Osteoblast (primary cell): ENCODE data around the gene KRTAP10-2. TPM values are rescaled to one million over a fixed set of nuclear protein-coding genes. Genes with fewer than 3 reads are reported as not detected.

ENCODE experiments used
- DNase-seq: peaks from one replicate; pipeline ENCODE4 v3.0.0; 2011; ENCODE audit warnings: low spot score, mixed read lengths; ENCODE audit not compliant: insufficient read length; ENCODE audit errors: missing footprints
- H2AFZ ChIP-seq: 2 replicates; pipeline ENCODE4 v1.6.0; 2011; ENCODE audit warnings: mild to moderate bottlenecking, low read length
- H3K27ac ChIP-seq: 2 replicates; pipeline ENCODE4 v1.5.1; 2011; ENCODE audit warnings: mild to moderate bottlenecking, low read depth, low read length, moderate library complexity
- H3K27me3 ChIP-seq: 2 replicates; pipeline ENCODE4 v1.6.0; 2012; ENCODE audit warnings: mild to moderate bottlenecking, control low read depth, inconsistent platforms, low read length, moderate library complexity; ENCODE audit not compliant: insufficient read depth
- H3K36me3 ChIP-seq: 2 replicates; pipeline ENCODE4 v1.5.1; 2011; ENCODE audit warnings: mild to moderate bottlenecking, low read length, control low read depth, moderate library complexity; ENCODE audit not compliant: insufficient read depth
- H3K4me1 ChIP-seq: 2 replicates; pipeline ENCODE4 v1.5.1; 2011; ENCODE audit warnings: mild to moderate bottlenecking, low read length, control low read depth, moderate library complexity; ENCODE audit not compliant: insufficient read depth
- H3K4me2 ChIP-seq: 2 replicates; pipeline ENCODE4 v1.6.0; 2011; ENCODE audit warnings: mild to moderate bottlenecking, low read length; ENCODE audit not compliant: insufficient read depth
- H3K4me3 ChIP-seq: fragments of 200-600 bp; sonication (generic); 3 replicates; pipeline ENCODE4 v1.5.1; 2012; ENCODE audit warnings: mild to moderate bottlenecking, low read length, inconsistent platforms; ENCODE audit not compliant: insufficient read depth
- H3K79me2 ChIP-seq: 2 replicates; pipeline ENCODE4 v1.6.0; 2012; ENCODE audit warnings: mild to moderate bottlenecking, low read length, control low read depth, inconsistent platforms; ENCODE audit not compliant: insufficient read depth
- H3K9me3 ChIP-seq: 2 replicates; pipeline ENCODE4 v1.5.1; 2011; ENCODE audit warnings: low read depth, low read length, control low read depth
- H4K20me1 ChIP-seq: 2 replicates; pipeline ENCODE4 v1.6.0; 2012; ENCODE audit warnings: mild to moderate bottlenecking, low read length, control low read depth; ENCODE audit not compliant: insufficient read depth
- CTCF ChIP-seq: IDR thresholded peaks from 2 replicates; pipeline ENCODE4 v1.5.1; 2011; ENCODE audit warnings: mild to moderate bottlenecking, low read depth, low read length, moderate library complexity; ENCODE audit errors: extremely low read depth
- total RNA-seq: library from RNA; depleted of rRNA; stranded (reverse); fragments of >200 nt; gene quantifications from 2 replicates; pipeline ENCODE4 v1.2.3, GENCODE V29; 2012

Gene KRTAP10-2
- total RNA-seq, 1 donor, result not detected

- Histone ChIP-seq H3K4me3 (no peak overlapping the region), H3K4me1 (no peaks in the 10 kb centered on the region), H3K4me2 (no peak overlapping the region), H4K20me1 (no peaks in the 10 kb centered on the region), H3K27me3 (peaks cover 3% of the 10 kb centered on the region), H3K27ac (no peak overlapping the region), H3K79me2 (no peaks in the 10 kb centered on the region), H3K9me3 (no peaks in the 10 kb centered on the region), H2AFZ (no peak overlapping the region), H3K36me3 (no peaks in the 10 kb centered on the region)
- peak; percentile 55 for TF ChIP-seq CTCF
- DNase-seq, result peak; percentile 96
Observed at GRCh38 chr21:44510508-44511218, 40.6 kb downstream of the KRTAP10-2 start.

GRCh38 chr21:44510109-44510507, 41.2 kb downstream of the KRTAP10-2 start:
- H3K4me2 ChIP-seq, result no peak overlapping the region
- no peak overlapping the region for H3K27ac ChIP-seq
- peaks cover 3% of the 10 kb centered on the region for H3K27me3 ChIP-seq
- DNase-seq, result no peak
- no peaks in the 10 kb centered on the region for H3K79me2 ChIP-seq
- H4K20me1 ChIP-seq, result no peaks in the 10 kb centered on the region
- TF ChIP-seq CTCF, result no peak
- no peaks in the 10 kb centered on the region for H3K9me3 ChIP-seq
- H3K4me3 ChIP-seq, result no peak overlapping the region
- no peak overlapping the region for H2AFZ ChIP-seq
- H3K36me3 ChIP-seq, result no peaks in the 10 kb centered on the region
- H3K4me1 ChIP-seq, result no peaks in the 10 kb centered on the region

- no peaks in the 10 kb centered on the region for H3K9me3 ChIP-seq
- TF ChIP-seq CTCF, result peak; percentile 28
- no peak overlapping the region for H3K4me3 ChIP-seq
- no peaks in the 10 kb centered on the region for H3K79me2 ChIP-seq
- H3K36me3 ChIP-seq, result no peaks in the 10 kb centered on the region
- peak; percentile 95 for DNase-seq
- H3K27me3 ChIP-seq, result peaks cover 3% of the 10 kb centered on the region
- H2AFZ ChIP-seq, result no peak overlapping the region
- no peak overlapping the region for H3K4me2 ChIP-seq
- no peak overlapping the region for H3K27ac ChIP-seq
- H4K20me1 ChIP-seq, result no peaks in the 10 kb centered on the region
- H3K4me1 ChIP-seq, result no peaks in the 10 kb centered on the region
Observed at GRCh38 chr21:44509539-44509938, 41.8 kb downstream of the KRTAP10-2 start.

- Histone ChIP-seq H2AFZ (no peak overlapping the region), H3K9me3 (no peaks in the 10 kb centered on the region), H3K4me2 (no peak overlapping the region), H3K4me1 (no peaks in the 10 kb centered on the region), H3K4me3 (no peak overlapping the region), H3K79me2 (no peaks in the 10 kb centered on the region), H3K27me3 (peaks cover 3% of the 10 kb centered on the region), H3K27ac (no peak overlapping the region), H4K20me1 (no peaks in the 10 kb centered on the region), H3K36me3 (no peaks in the 10 kb centered on the region)
- DNase-seq, result no peak
- no peak for TF ChIP-seq CTCF
Observed at GRCh38 chr21:44508711-44509445, 42.4 kb downstream of the KRTAP10-2 start.
